Heart right ventricle (tissue), 16 donors: ENCODE results near the gene GNRHR. TPM values are rescaled to one million over a fixed set of nuclear protein-coding genes. Genes with fewer than 3 reads are reported as not detected.

Experiments
- ATAC-seq, 8 donors: fragments of 200-7000 bp; cut with Tn5 transposase; one replicate each; pipeline ENCODE4 v1.9.1; 2020; ENCODE audit warnings: mild to moderate bottlenecking in 8 of 8, moderate library complexity in 8 of 8, moderate number of reproducible peaks in 1 of 8
- DNase-seq, 2 donors: peaks; one replicate each; pipeline ENCODE4 v3.0.0-alpha.2; 2020
- H3K27ac ChIP-seq, 10 donors: fragments of 200-600 bp; sonication (generic) in 2 of 10; one replicate each; pipeline versions ENCODE4 v1.5.0 to v1.8.0; 2020 to 2022; ENCODE audit warnings: mild to moderate bottlenecking in 3 of 10
- H3K27me3 ChIP-seq, 7 donors: fragments of 200-600 bp; one replicate each; pipeline ENCODE4 v1.8.0; 2021 to 2022; ENCODE audit warnings: mild to moderate bottlenecking in 2 of 7
- H3K36me3 ChIP-seq, 9 donors: fragments of 200-600 bp; sonication (generic) in 1 of 9; one replicate each; pipeline versions ENCODE4 v1.5.0 to v1.8.0; 2020 to 2022; ENCODE audit warnings: mild to moderate bottlenecking in 2 of 9
- H3K4me1 ChIP-seq, 9 donors: fragments of 200-600 bp; sonication (generic) in 1 of 9; one replicate each; pipeline versions ENCODE4 v1.5.0 to v1.8.0; 2020 to 2022; ENCODE audit warnings: mild to moderate bottlenecking in 4 of 9
- H3K4me3 ChIP-seq, 10 donors: fragments of 200-600 bp; sonication (generic) in 2 of 10; one replicate each; pipeline versions ENCODE4 v1.5.0 to v1.8.0; 2020 to 2022; ENCODE audit warnings: mild to moderate bottlenecking in 7 of 10, moderate library complexity in 2 of 10
- H3K9me3 ChIP-seq, 11 donors: fragments of 200-600 bp in 10 of 11; sonication (generic) in 2 of 11; one replicate each; pipeline versions ENCODE4 v1.5.0 to v1.8.0; 2013 to 2022; ENCODE audit warnings: mild to moderate bottlenecking in 2 of 11, control low read depth in 1 of 11, moderate library complexity in 1 of 11
- WGBS, 2 donors: extraction: QIAGEN DNeasy Blood & Tissue Kit; methylation state at CpG; one replicate each; pipeline ENCODE4 v1.1.7; 2013; ENCODE audit warnings: inconsistent platforms in 1 of 2; 5-methylcytosine and 5-hydroxymethylcytosine counted together
- intact Hi-C, 10 donors: fragments of 100-400 bp; cut with DNase I; formaldehyde crosslinking; loops; one replicate each; pipeline versions ENCODE4 v1.11.1 to v1.14.2; 2022
- polyA plus RNA-seq, 2 donors: library from polyadenylated mRNA; stranded (reverse); fragments of 200-250 nt; gene quantifications; one replicate each; pipeline ENCODE4 v1.2.3, GENCODE V29; 2013
- total RNA-seq, 10 donors: library from RNA; stranded (reverse); fragmentation: NEBNext Ultra II Directional in 3 of 10; extraction: Animal tissue kit (Norgen Biotek cat#: 25700) in 3 of 10; gene quantifications; one replicate each; pipeline versions ENCODE4 v1.2.1 to v1.2.4, GENCODE V29; 2021 to 2023
- TF ChIP-seq, protein P1 (sequence below), 9 donors: fragments of 200-600 bp; sonication (generic) in 2 of 9; IDR thresholded peaks; one replicate each; pipeline versions ENCODE4 v1.5.0 to v1.8.0; 2021 to 2022; ENCODE audit warnings: antibody characterized with exemption in 9 of 9, mild to moderate bottlenecking in 5 of 9, moderate library complexity in 1 of 9
- donor health status: Arrhythmogenic right ventricular cardiomyopathy.
- donor health status: ischemic (EF 13 %, LVEDD 7.1; RV severe dilation, severe dysfunction).
- donor health status: healthy with polysubstance abuse.
- donor health status: DM: no; HTN: yes; CAD: no.
- donor health status: DM: no; HTN: no; CAD: no.
- donor health status: ischemic (EF 25% LVEDD 6.9; RV normal size, moderate dysfunction).
- donor health status: ischemic (EF 25% LVEDD 5.7; RV mildly dilated, moderate dysfunction).
- donor health status: healthy.
- donor health status: DM: yes; HTN: yes; CAD: no.
- donor health status: Ischemic cardiomyopathy.
- donor health status: ischemic (EF 35%, LVEDD 5.7; RV mildly dilated, moderate dysfunction).
- donor health status: nonischemic (EF 11% LVEDD 7.7; RV severe dilation, severe dysfunction).
- donor health status: DM: yes; HTN: yes; CAD: no.
- donor health status: PGD.
- donor health status: ischemic (EF 29% LVEDD 5.4; RV normal size, mild dysfunction).
- donor health status: nonischemic (EF 23%, LVEDD 6.1; RV moderate dilation, normal function).

Gene GNRHR
- total and polyA plus RNA-seq, 12 donors, result not detected

DNA sequence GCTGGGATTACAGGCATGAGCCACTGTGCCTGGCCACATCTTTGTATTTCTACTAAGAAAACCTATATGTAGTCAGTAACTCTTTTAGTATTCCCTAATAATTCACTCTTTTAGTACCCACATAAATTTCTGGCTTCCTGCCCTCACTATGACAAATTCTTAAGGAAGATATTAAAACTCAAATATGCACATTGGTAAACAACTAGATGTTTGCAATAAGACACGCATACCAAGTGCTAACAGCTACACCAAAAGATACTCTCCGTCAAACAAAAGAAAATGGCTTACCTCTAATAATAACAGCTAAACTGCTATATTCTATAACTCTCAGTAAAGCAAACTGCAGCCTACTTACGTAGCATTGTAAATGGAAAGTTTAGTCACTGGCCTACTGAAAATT, 59.5 kb downstream of the GNRHR start:
- DNase-seq (no peak), ATAC-seq (no peak)
- Histone ChIP-seq H3K27me3 (no peaks in the 10 kb centered on the region), H3K4me1 (peaks cover 0 to 8% (median 3%) of the 10 kb centered on the region in 9 donors), H3K4me3 (no peak overlapping the region), H3K36me3 (peaks cover 0 to 68% (median 10%) of the 10 kb centered on the region in 9 donors), H3K9me3 (peaks cover 0 to 8% (median 0%) of the 10 kb centered on the region in 11 donors), H3K27ac (no peak overlapping the region)
- intact Hi-C loops, result no loop called here
- 91 to 95% methylated on average over 3 of the region's 3 CpGs for WGBS, 2 donors
- TF ChIP-seq, protein P1, sequence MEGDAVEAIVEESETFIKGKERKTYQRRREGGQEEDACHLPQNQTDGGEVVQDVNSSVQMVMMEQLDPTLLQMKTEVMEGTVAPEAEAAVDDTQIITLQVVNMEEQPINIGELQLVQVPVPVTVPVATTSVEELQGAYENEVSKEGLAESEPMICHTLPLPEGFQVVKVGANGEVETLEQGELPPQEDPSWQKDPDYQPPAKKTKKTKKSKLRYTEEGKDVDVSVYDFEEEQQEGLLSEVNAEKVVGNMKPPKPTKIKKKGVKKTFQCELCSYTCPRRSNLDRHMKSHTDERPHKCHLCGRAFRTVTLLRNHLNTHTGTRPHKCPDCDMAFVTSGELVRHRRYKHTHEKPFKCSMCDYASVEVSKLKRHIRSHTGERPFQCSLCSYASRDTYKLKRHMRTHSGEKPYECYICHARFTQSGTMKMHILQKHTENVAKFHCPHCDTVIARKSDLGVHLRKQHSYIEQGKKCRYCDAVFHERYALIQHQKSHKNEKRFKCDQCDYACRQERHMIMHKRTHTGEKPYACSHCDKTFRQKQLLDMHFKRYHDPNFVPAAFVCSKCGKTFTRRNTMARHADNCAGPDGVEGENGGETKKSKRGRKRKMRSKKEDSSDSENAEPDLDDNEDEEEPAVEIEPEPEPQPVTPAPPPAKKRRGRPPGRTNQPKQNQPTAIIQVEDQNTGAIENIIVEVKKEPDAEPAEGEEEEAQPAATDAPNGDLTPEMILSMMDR (IDR thresholded peaks at IDR 0.05), result no peak

- intact Hi-C loops, result no loop called here
- Histone ChIP-seq H3K4me1 (no peaks in the 10 kb centered on the region), H3K27me3 (no peaks in the 10 kb centered on the region), H3K9me3 (peaks cover 0 to 8% (median 0%) of the 10 kb centered on the region in 11 donors), H3K36me3 (peaks cover 0 to 74% (median 10%) of the 10 kb centered on the region in 9 donors), H3K27ac (no peak overlapping the region), H3K4me3 (no peak overlapping the region)
- DNase-seq (no peak), ATAC-seq (no peak)
- TF ChIP-seq, protein P1 (IDR thresholded peaks at IDR 0.05), result no peak
Observed at GRCh38 chr4:67691328-67691727, 62.9 kb downstream of the GNRHR start.

Other genes starting within 250 kb of the GNRHR start
- gene CENPC, start 208.9 kb downstream of the GNRHR start, total RNA-seq, result 10 to 100 TPM in 7 of 10 donors, 1 to 10 TPM in 3; 7.0 to 12.9 (median 11.5) TPM
- 1 to 10 TPM; 2.3 to 4.0 TPM for gene CENPC, start 208.9 kb downstream of the GNRHR start, polyA plus RNA-seq
- under 1 TPM in 2 of 10 donors, not detected in 8; 0.15 to 0.97 TPM for gene STAP1, start 195.7 kb downstream of the GNRHR start, total RNA-seq
- not detected for gene STAP1, start 195.7 kb downstream of the GNRHR start, polyA plus RNA-seq
- 10 to 100 TPM; 12.9 to 35.7 (median 19.5) TPM for gene UBA6, start 53.2 kb downstream of the GNRHR start, total RNA-seq
- 1 to 10 TPM; 2.6 to 5.9 TPM for gene UBA6, start 53.2 kb downstream of the GNRHR start, polyA plus RNA-seq
- not detected for gene TMPRSS11D, start 129.6 kb upstream of the GNRHR start, total RNA-seq
- under 1 TPM in 1 of 2 donors, not detected in 1; 0.03 TPM for gene TMPRSS11D, start 129.6 kb upstream of the GNRHR start, polyA plus RNA-seq
- gene TMPRSS11A, start 209.1 kb upstream of the GNRHR start, total RNA-seq, result not detected
- under 1 TPM in 1 of 2 donors, not detected in 1; 0.01 TPM for gene TMPRSS11A, start 209.1 kb upstream of the GNRHR start, polyA plus RNA-seq